Neutrophil (primary cell): ENCODE results near the gene RPA1.

Experiments used
- H3K27ac ChIP-seq: fragments of 200-600 bp; sonication (generic); 2 replicates; pipeline ENCODE4 v1.5.1; 2016; ENCODE audit warnings: mild to moderate bottlenecking, moderate library complexity
- H3K27me3 ChIP-seq: fragments of 200-600 bp; sonication (generic); 2 replicates; pipeline ENCODE4 v1.6.0; 2016; ENCODE audit warnings: mild to moderate bottlenecking
- H3K36me3 ChIP-seq: fragments of 200-600 bp; sonication (generic); 2 replicates; pipeline ENCODE4 v1.5.1; 2017
- H3K4me1 ChIP-seq, 2 experiments: fragments of 200-600 bp in 1 of 2; sonication (generic) in 1 of 2; 1 replicate in 1 of 2; 2 replicates in 1 of 2; pipeline versions ENCODE4 v1.5.1 to v1.6.1; 2013 to 2016; ENCODE audit warnings: low read depth in 1 of 2, low read length in 1 of 2, mild to moderate bottlenecking in 1 of 2, moderate library complexity in 1 of 2; ENCODE audit not compliant: control insufficient read depth in 1 of 2, insufficient read depth in 1 of 2
- H3K4me3 ChIP-seq, 2 experiments: fragments of 200-600 bp in 1 of 2; sonication (generic) in 1 of 2; 1 replicate in 1 of 2; 2 replicates in 1 of 2; pipeline ENCODE4 v1.5.1; 2013 to 2016; ENCODE audit warnings: low read depth in 1 of 2, low read length in 1 of 2, mild to moderate bottlenecking in 1 of 2, moderate library complexity in 1 of 2
- H3K9me3 ChIP-seq: fragments of 200-600 bp; sonication (generic); 2 replicates; pipeline ENCODE4 v1.5.1; 2016
- CTCF ChIP-seq: fragments of 200-600 bp; sonication (generic); IDR thresholded peaks from 2 replicates; pipeline ENCODE4 v1.5.1; 2016; ENCODE audit warnings: antibody characterized with exemption

The RPA1 gene

GRCh38 chr17:1829592-1830257 lies at the start of gene RPA1, which contains the start of gene SMYD4:
Gene RPA1, plus strand, starts transcription at chr17:1830005. Its CDS starts 89 bp downstream, at chr17:1830094.
Gene SMYD4, minus strand, starts transcription at chr17:1829902. Its CDS starts 1,908 bp downstream, at chr17:1827994.
- H3K9me3 ChIP-seq = no peaks in the 10 kb centered on the region
- H3K4me1 ChIP-seq = peaks cover 14 to 17% of the 10 kb centered on the region in 2 experiments
- peak within 1 kb of the TSS; percentile 88 to 98 for H3K4me3 ChIP-seq
- no peaks in the 10 kb centered on the region for H3K27me3 ChIP-seq
- no peaks in the 10 kb centered on the region for H3K36me3 ChIP-seq
- H3K27ac ChIP-seq = peak within 1 kb of the TSS; percentile 76
- TF ChIP-seq CTCF = peak; percentile 18

- Histone ChIP-seq H3K4me1 (peaks cover 15 to 19% of the 10 kb centered on the region in 2 experiments), H3K4me3 (peak overlapping the region in 1 of 2 experiments; percentile 45), H3K27me3 (no peaks in the 10 kb centered on the region), H3K36me3 (peaks cover 15% of the 10 kb centered on the region), H3K27ac (peak overlapping the region; percentile 77), H3K9me3 (no peaks in the 10 kb centered on the region)
- TF ChIP-seq CTCF = no peak
These were observed 47.6 kb upstream of the RPA1 start for GRCh38 chr17:1782171-1782567.

- H3K27me3 ChIP-seq = no peaks in the 10 kb centered on the region
- peaks cover 10% of the 10 kb centered on the region for H3K36me3 ChIP-seq
- TF ChIP-seq CTCF = no peak
- peak overlapping the region; percentile 20 to 45 for H3K4me3 ChIP-seq
- H3K4me1 ChIP-seq = peaks cover 15 to 19% of the 10 kb centered on the region in 2 experiments
- no peaks in the 10 kb centered on the region for H3K9me3 ChIP-seq
- H3K27ac ChIP-seq = peak overlapping the region; percentile 77
These were observed 46.5 kb upstream of the RPA1 start for GRCh38 chr17:1783271-1783670.

GRCh38 chr17:1783834-1784611 lies 45.8 kb upstream of the RPA1 start:
- no peaks in the 10 kb centered on the region for H3K27me3 ChIP-seq
- H3K27ac ChIP-seq = peak overlapping the region; percentile 77
- no peaks in the 10 kb centered on the region for H3K9me3 ChIP-seq
- H3K4me3 ChIP-seq = peak overlapping the region in 1 of 2 experiments; percentile 45
- peaks cover 15 to 19% of the 10 kb centered on the region in 2 experiments for H3K4me1 ChIP-seq
- peaks cover 4% of the 10 kb centered on the region for H3K36me3 ChIP-seq
- no peak for TF ChIP-seq CTCF

- no peak for TF ChIP-seq CTCF
- peaks cover 4% of the 10 kb centered on the region for H3K36me3 ChIP-seq
- H3K4me1 ChIP-seq = peaks cover 15 to 19% of the 10 kb centered on the region in 2 experiments
- no peaks in the 10 kb centered on the region for H3K9me3 ChIP-seq
- no peak overlapping the region for H3K4me3 ChIP-seq
- H3K27me3 ChIP-seq = no peaks in the 10 kb centered on the region
- H3K27ac ChIP-seq = no peak overlapping the region
These were observed 43.9 kb upstream of the RPA1 start for GRCh38 chr17:1785930-1786329.
